ENCODE data around the gene AGXT.

DNA sequence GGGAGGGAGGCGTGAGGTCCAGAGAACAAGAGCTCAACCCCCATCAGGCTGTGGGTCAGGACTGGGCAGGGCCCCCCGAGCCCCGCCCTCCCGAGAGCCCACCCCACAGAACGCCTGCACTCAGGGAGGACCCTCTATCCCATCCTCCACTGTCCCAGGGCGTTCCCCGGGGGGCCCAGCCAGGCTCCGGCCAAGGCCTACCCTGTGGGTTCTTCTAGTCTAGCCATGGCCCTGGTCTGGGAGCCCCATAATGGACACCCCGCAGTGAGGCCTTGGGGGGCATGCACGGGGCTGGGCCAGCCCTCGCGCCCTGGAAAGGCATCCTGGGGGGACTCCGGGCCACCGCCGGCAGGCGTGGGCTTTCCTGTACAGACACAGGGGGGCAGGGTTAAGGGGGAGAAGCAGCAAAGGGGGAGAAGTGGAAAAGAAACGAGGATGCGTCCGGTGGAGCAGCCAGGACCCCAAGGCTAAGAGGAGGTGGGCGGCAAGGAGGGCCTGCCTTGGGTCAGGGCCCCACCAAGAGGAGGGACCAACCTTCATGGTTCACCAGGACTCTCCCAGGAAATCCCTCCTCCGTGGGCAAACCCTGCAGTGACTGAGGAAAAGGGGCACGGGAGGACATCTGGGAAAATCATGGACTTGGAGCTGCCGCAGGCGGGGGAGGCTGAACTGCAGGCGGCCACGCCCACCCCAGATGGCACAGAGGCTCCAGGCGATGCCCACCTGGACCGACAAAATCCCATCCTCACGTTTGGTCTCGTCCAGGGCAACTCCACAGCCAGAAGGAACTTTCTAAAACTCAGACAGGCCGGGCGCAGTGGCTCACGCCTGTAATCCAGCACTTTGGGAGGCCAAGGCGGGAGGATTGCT is 34.8 kb downstream of the AGXT start:
- TF ChIP-seq POLR2A (IDR thresholded peaks at IDR 0.05): no peak
- TF ChIP-seq, protein P1, sequence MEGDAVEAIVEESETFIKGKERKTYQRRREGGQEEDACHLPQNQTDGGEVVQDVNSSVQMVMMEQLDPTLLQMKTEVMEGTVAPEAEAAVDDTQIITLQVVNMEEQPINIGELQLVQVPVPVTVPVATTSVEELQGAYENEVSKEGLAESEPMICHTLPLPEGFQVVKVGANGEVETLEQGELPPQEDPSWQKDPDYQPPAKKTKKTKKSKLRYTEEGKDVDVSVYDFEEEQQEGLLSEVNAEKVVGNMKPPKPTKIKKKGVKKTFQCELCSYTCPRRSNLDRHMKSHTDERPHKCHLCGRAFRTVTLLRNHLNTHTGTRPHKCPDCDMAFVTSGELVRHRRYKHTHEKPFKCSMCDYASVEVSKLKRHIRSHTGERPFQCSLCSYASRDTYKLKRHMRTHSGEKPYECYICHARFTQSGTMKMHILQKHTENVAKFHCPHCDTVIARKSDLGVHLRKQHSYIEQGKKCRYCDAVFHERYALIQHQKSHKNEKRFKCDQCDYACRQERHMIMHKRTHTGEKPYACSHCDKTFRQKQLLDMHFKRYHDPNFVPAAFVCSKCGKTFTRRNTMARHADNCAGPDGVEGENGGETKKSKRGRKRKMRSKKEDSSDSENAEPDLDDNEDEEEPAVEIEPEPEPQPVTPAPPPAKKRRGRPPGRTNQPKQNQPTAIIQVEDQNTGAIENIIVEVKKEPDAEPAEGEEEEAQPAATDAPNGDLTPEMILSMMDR (IDR thresholded peaks at IDR 0.05): no peak

Measured in esophagus squamous epithelium (tissue), 4 donors.